A673 (cell line): Measurements from ENCODE around the gene MMRN1. TPM values are rescaled to one million over a fixed set of nuclear protein-coding genes. Genes with fewer than 3 reads are reported as not detected.

ENCODE experiments used
- BruUV-seq: library from RNA; stranded (reverse); fragments of 400-500 nt; replicated peaks from 2 replicates; lab custom pipeline; 2021; lab: Mats Ljungman, UMichigan
- CTCF ChIA-PET: fragments of 300-600 bp; sonication (Branson Sonifier 250); formaldehyde crosslinking; loops from one replicate; lab custom pipeline; 2022; ENCODE audit warnings: antibody characterized with exemption; lab: Charles Lee
- POLR2A ChIA-PET: fragments of 300-600 bp; sonication (Branson Sonifier 250); formaldehyde crosslinking; loops from one replicate; lab custom pipeline; 2022; ENCODE audit warnings: antibody characterized with exemption; ENCODE audit not compliant: low non-redundant PET; lab: Charles Lee
- DNase-seq: peaks from one replicate; pipeline ENCODE4 v3.0.0-alpha.2; 2015; ENCODE audit warnings: low spot score
- H3K27ac ChIP-seq: fragments of 200-600 bp; sonication (generic); 2 replicates; pipeline ENCODE4 v1.5.1; 2016; ENCODE audit warnings: mixed run types, low read depth, mild to moderate bottlenecking, mixed read lengths, antibody characterized with exemption, low read length; ENCODE audit not compliant: poor library complexity, severe bottlenecking
- H3K27me3 ChIP-seq: fragments of 200-600 bp; sonication (generic); replicated peaks from 2 replicates; pipeline ENCODE4 v1.6.1; 2017; ENCODE audit warnings: mixed run types, low read depth, mild to moderate bottlenecking, mixed read lengths, antibody characterized with exemption, low read length; ENCODE audit not compliant: insufficient read depth, poor library complexity
- H3K36me3 ChIP-seq: fragments of 200-600 bp; sonication (generic); 2 replicates; pipeline ENCODE4 v1.6.1; 2016; ENCODE audit warnings: mixed run types, mild to moderate bottlenecking, mixed read lengths, antibody characterized with exemption, low read length; ENCODE audit not compliant: insufficient read depth, poor library complexity, severe bottlenecking
- H3K4me1 ChIP-seq: fragments of 200-600 bp; sonication (generic); 2 replicates; pipeline ENCODE4 v1.6.1; 2017; ENCODE audit warnings: mixed run types, mild to moderate bottlenecking, mixed read lengths, antibody characterized with exemption, low read length; ENCODE audit not compliant: insufficient read depth, poor library complexity, severe bottlenecking
- H3K4me3 ChIP-seq: fragments of 200-600 bp; sonication (generic); 2 replicates; pipeline ENCODE4 v1.5.1; 2016; ENCODE audit warnings: low read depth, mixed run types, mild to moderate bottlenecking, mixed read lengths, low read length; ENCODE audit not compliant: poor library complexity, severe bottlenecking
- H3K9me3 ChIP-seq: fragments of 200-600 bp; sonication (generic); 2 replicates; pipeline ENCODE4 v1.6.1; 2016; ENCODE audit warnings: mixed run types, low read depth, mild to moderate bottlenecking, mixed read lengths, antibody characterized with exemption, low read length; ENCODE audit not compliant: poor library complexity, severe bottlenecking
- EZH2 ChIP-seq: fragments of 200-600 bp; sonication (generic); IDR thresholded peaks from 2 replicates; pipeline ENCODE4 v1.6.1; 2017; ENCODE audit warnings: borderline replicate concordance, low read depth, mild to moderate bottlenecking, mixed read lengths, antibody characterized with exemption, low read length; ENCODE audit not compliant: poor library complexity, severe bottlenecking
- intact Hi-C: fragments of 100-400 bp; cut with micrococcal nuclease; formaldehyde crosslinking; loops from one replicate; pipeline ENCODE4 v1.10.0; 2022; ENCODE audit not compliant: unreplicated experiment
- total RNA-seq: library from RNA; stranded (reverse); gene quantifications from 2 replicates; pipeline ENCODE4 v1.2.3, GENCODE V29; 2021
- TF ChIP-seq, protein P1 (sequence below): fragments of 300-800, 200-600 bp; sonication (generic); conservative IDR thresholded peaks from 2 replicates; pipeline ENCODE4 v1.5.1; 2017; ENCODE audit warnings: low read depth, mild to moderate bottlenecking, antibody characterized with exemption, low read length, moderate library complexity, mixed read lengths

MMRN1 gene
- total RNA-seq, 1 experiment from 2014 or later = 0.11 TPM

DNA sequence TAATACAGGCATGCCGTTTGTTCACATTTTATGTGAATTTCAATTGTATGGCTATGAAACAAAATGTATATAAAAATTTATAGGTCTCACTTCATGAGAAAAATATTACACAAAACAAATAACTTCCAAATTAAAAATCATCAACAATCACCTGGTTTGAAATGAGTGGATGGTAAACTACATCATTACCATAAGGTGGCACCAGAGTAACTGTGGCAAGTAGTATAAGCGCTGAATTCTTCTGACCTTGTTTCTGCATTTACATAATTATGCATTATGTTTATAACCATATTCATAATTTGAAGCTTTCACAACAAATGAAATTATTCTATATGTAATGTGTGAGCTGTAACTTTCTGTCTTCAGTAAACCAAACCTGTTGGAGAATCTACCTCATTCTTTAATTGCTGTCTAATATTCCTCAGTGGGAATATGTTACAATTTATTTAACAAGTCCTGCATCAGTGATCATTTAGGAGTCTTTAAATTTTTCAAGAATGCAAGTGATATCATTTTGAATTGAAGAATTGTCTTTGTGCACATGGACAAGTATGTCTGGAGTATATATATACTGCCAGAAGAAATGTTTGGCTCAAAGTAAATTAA lies 55.2 kb downstream of the MMRN1 start:
- H3K9me3 ChIP-seq = no peaks in the 10 kb centered on the region
- intact Hi-C loops = loop anchor here (10.0 kb wide), 1 partner anchor 345 kb away; no protein-coding TSS in a partner anchor
- H3K27ac ChIP-seq = no peak overlapping the region
- H3K4me3 ChIP-seq = no peak overlapping the region
- ChIA-PET POLR2A (no interaction called here), CTCF (no interaction called here)
- no TSS peak for BruUV-seq
- no peaks in the 10 kb centered on the region for H3K4me1 ChIP-seq
- DNase-seq = no peak
- H3K36me3 ChIP-seq = no peaks in the 10 kb centered on the region
- TF ChIP-seq, protein P1, sequence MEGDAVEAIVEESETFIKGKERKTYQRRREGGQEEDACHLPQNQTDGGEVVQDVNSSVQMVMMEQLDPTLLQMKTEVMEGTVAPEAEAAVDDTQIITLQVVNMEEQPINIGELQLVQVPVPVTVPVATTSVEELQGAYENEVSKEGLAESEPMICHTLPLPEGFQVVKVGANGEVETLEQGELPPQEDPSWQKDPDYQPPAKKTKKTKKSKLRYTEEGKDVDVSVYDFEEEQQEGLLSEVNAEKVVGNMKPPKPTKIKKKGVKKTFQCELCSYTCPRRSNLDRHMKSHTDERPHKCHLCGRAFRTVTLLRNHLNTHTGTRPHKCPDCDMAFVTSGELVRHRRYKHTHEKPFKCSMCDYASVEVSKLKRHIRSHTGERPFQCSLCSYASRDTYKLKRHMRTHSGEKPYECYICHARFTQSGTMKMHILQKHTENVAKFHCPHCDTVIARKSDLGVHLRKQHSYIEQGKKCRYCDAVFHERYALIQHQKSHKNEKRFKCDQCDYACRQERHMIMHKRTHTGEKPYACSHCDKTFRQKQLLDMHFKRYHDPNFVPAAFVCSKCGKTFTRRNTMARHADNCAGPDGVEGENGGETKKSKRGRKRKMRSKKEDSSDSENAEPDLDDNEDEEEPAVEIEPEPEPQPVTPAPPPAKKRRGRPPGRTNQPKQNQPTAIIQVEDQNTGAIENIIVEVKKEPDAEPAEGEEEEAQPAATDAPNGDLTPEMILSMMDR = peak; percentile 38; the same call in 1 of the 2 replicates
- no peak for TF ChIP-seq EZH2
- no peaks in the 10 kb centered on the region for H3K27me3 ChIP-seq

DNA sequence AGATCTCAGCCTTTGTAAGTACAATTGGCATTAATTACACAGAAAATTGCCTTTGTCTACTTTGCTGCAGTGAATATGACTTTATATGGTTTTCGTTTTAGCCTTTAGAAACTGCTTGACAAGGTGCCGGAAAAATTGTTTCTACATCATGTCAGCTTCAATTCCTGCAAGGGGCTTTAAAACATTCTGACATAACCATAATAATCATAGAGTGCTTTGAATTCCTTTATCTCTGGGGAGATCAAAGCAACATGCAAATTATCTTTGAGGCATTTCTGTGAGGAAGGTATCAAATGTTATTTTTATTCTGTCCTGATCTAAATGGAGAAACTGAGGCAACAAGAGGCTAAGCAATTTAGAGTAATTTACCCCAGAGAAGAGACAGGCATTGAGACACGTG lies 57.8 kb downstream of the MMRN1 start:
- CTCF ChIA-PET = no interaction called here
- Histone ChIP-seq H3K36me3 (no peaks in the 10 kb centered on the region), H3K27ac (no peak overlapping the region), H3K4me3 (no peak overlapping the region), H3K27me3 (no peaks in the 10 kb centered on the region), H3K9me3 (no peaks in the 10 kb centered on the region), H3K4me1 (no peaks in the 10 kb centered on the region)
- intact Hi-C loops = loop anchor here (10.0 kb wide), 1 partner anchor 342 kb away; no protein-coding TSS in a partner anchor
- no TSS peak for BruUV-seq
- no peak for DNase-seq
- TF ChIP-seq, protein P1 = no peak
- no peak for TF ChIP-seq EZH2
- POLR2A ChIA-PET = no interaction called here

DNA sequence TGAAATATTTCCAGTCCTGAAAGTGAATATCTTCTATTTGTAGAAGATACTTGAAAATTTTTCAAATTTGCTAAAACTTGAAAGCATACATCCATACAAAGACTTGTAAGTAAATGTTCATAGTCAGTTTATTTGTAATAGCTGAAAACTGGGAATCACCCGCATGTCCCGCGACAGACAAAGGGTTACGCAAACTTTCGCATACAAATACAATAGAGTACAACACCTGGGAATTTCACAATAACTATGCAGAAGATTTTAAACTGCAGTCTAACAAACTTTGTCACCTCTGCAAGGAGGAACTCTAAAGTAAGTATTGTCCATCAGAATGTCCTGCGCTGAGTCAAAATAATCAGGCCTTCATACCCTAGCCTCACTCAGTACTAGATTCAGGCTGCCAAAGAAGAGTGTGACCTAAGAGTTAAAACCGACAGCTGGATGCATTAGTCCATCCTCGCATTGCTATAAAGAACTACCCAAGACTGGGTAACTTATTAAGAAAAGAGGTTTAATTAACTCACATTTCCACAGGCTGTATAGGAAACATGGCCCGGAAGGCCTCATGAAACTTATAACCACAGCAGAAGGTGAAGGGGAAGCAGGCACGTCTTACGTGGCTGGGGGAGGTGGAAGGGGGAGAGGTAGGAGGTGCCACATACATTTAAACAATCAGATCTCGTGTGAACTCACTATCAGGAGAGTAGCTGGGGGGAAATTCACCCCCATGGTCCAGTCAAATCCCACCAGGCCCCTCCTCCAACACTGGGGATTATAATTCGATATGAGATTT lies 60.4 kb downstream of the MMRN1 start:
- TF ChIP-seq, protein P1 = no peak
- no peak for TF ChIP-seq EZH2
- no peak overlapping the region for H3K4me3 ChIP-seq
- H3K9me3 ChIP-seq = no peaks in the 10 kb centered on the region
- DNase-seq = no peak
- no peaks in the 10 kb centered on the region for H3K36me3 ChIP-seq
- BruUV-seq = no TSS peak
- no peaks in the 10 kb centered on the region for H3K27me3 ChIP-seq
- H3K4me1 ChIP-seq = no peaks in the 10 kb centered on the region
- ChIA-PET POLR2A (no interaction called here), CTCF (no interaction called here)
- no peak overlapping the region for H3K27ac ChIP-seq
- intact Hi-C loops = loop anchor here (10.0 kb wide), 1 partner anchor 340 kb away; no protein-coding TSS in a partner anchor
